Peyer's patch (tissue), 4 donors: ENCODE results near the gene MAP3K7. TPM values are rescaled to one million over a fixed set of nuclear protein-coding genes. Genes with fewer than 3 reads are reported as not detected.

Experiments used
- DNase-seq, 3 donors: peaks; one replicate each; pipeline ENCODE4 v3.0.0-alpha.2; 2017 to 2019
- H3K27ac ChIP-seq, 4 donors: fragments of 200-600 bp; sonication (generic); one replicate each; pipeline ENCODE4 v1.5.1; 2016 to 2019
- H3K27me3 ChIP-seq, 2 donors: fragments of 200-600 bp; sonication (generic); one replicate each; pipeline ENCODE4 v1.5.1; 2019
- H3K36me3 ChIP-seq, 3 donors: fragments of 200-600 bp; sonication (generic); one replicate each; pipeline ENCODE4 v1.5.1; 2016 to 2019
- H3K4me1 ChIP-seq, 4 donors: fragments of 200-600 bp; sonication (generic); one replicate each; pipeline ENCODE4 v1.5.1; 2016 to 2019
- H3K4me3 ChIP-seq, 4 donors: fragments of 200-600 bp; sonication (generic); 1 replicate in 3 of 4; 2 replicates in 1 of 4; pipeline ENCODE4 v1.5.1; 2016 to 2019; ENCODE audit warnings: mild to moderate bottlenecking in 1 of 4
- H3K9me3 ChIP-seq, 4 donors: fragments of 200-600 bp; sonication (generic); one replicate each; pipeline ENCODE4 v1.5.1; 2016 to 2019; ENCODE audit warnings: mild to moderate bottlenecking in 1 of 4
- POLR2A ChIP-seq, 2 donors: fragments of 450-650 bp; IDR thresholded peaks; one replicate each; pipeline ENCODE4 v1.5.1; 2017; ENCODE audit warnings: antibody characterized with exemption in 2 of 2, mild to moderate bottlenecking in 2 of 2, moderate library complexity in 2 of 2
- total RNA-seq, 4 donors: library from RNA; depleted of rRNA; stranded (reverse); fragments of >200 nt; gene quantifications; one replicate each; pipeline ENCODE4 v1.1.0, GENCODE V29; 2016
- TF ChIP-seq, protein P1 (sequence below), 6 experiments: fragments of 450-650 bp in 4 of 6; fragments of 200-600 bp in 2 of 6; sonication (generic) in 1 of 6; IDR thresholded peaks; one replicate each; pipeline ENCODE4 v1.5.1; 2017 to 2019; ENCODE audit warnings: antibody characterized with exemption in 6 of 6, mild to moderate bottlenecking in 3 of 6, moderate library complexity in 1 of 6

Gene MAP3K7
- total RNA-seq, 4 donors from 2014 or later = 20.8 to 30.5 (median 25.1) TPM

DNA sequence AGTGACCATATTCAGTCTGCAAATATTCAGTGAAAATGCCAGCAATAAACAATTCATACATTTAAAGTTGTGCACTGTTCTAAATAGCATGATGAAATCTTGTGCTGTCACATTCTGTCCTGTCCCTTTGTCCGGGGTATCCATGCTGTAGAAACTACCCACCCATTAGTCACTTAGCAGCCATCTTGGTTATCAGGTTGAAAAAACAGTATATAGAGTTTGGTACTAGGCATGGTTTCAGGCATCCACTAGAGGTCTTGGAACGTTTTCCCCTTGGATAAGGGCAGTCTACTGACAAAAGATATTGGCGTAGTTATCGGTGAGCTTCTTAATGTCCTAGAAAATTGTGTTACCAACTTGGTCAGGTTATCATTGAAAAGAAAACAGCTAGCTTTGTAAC, 12.3 kb upstream of the MAP3K7 start:
- H3K4me1 ChIP-seq = no peaks in the 10 kb centered on the region
- no peak overlapping the region for H3K27ac ChIP-seq
- H3K9me3 ChIP-seq = no peaks in the 10 kb centered on the region
- H3K36me3 ChIP-seq = no peaks in the 10 kb centered on the region
- no peak overlapping the region for H3K4me3 ChIP-seq
- DNase-seq = no peak
- no peaks in the 10 kb centered on the region for H3K27me3 ChIP-seq
- TF ChIP-seq, protein P1, sequence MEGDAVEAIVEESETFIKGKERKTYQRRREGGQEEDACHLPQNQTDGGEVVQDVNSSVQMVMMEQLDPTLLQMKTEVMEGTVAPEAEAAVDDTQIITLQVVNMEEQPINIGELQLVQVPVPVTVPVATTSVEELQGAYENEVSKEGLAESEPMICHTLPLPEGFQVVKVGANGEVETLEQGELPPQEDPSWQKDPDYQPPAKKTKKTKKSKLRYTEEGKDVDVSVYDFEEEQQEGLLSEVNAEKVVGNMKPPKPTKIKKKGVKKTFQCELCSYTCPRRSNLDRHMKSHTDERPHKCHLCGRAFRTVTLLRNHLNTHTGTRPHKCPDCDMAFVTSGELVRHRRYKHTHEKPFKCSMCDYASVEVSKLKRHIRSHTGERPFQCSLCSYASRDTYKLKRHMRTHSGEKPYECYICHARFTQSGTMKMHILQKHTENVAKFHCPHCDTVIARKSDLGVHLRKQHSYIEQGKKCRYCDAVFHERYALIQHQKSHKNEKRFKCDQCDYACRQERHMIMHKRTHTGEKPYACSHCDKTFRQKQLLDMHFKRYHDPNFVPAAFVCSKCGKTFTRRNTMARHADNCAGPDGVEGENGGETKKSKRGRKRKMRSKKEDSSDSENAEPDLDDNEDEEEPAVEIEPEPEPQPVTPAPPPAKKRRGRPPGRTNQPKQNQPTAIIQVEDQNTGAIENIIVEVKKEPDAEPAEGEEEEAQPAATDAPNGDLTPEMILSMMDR (IDR thresholded peaks at IDR 0.05) = no peak
- no peak for TF ChIP-seq POLR2A (IDR thresholded peaks at IDR 0.05)

- no peaks in the 10 kb centered on the region for H3K4me1 ChIP-seq
- DNase-seq = no peak
- TF ChIP-seq, protein P1 (IDR thresholded peaks at IDR 0.05) = no peak
- no peak for TF ChIP-seq POLR2A (IDR thresholded peaks at IDR 0.05)
- H3K36me3 ChIP-seq = no peaks in the 10 kb centered on the region
- H3K9me3 ChIP-seq = no peaks in the 10 kb centered on the region
- no peak overlapping the region for H3K4me3 ChIP-seq
- no peaks in the 10 kb centered on the region for H3K27me3 ChIP-seq
- H3K27ac ChIP-seq = no peak overlapping the region
These were observed 11.5 kb upstream of the MAP3K7 start for GRCh38 chr6:90598192-90598951.

GRCh38 chr6:90596967-90597539, 10.2 kb upstream of the MAP3K7 start:
- no peaks in the 10 kb centered on the region for H3K36me3 ChIP-seq
- no peaks in the 10 kb centered on the region for H3K4me1 ChIP-seq
- DNase-seq = no peak
- H3K4me3 ChIP-seq = no peak overlapping the region
- no peaks in the 10 kb centered on the region for H3K9me3 ChIP-seq
- H3K27me3 ChIP-seq = no peaks in the 10 kb centered on the region
- TF ChIP-seq, protein P1 (IDR thresholded peaks at IDR 0.05) = no peak
- no peak for TF ChIP-seq POLR2A (IDR thresholded peaks at IDR 0.05)
- H3K27ac ChIP-seq = no peak overlapping the region

- Histone ChIP-seq H3K9me3 (no peaks in the 10 kb centered on the region), H3K4me1 (no peaks in the 10 kb centered on the region), H3K27ac (no peak overlapping the region), H3K4me3 (no peak overlapping the region), H3K27me3 (no peaks in the 10 kb centered on the region), H3K36me3 (no peaks in the 10 kb centered on the region)
- no peak for DNase-seq
- TF ChIP-seq, protein P1 (IDR thresholded peaks at IDR 0.05) = no peak
- no peak for TF ChIP-seq POLR2A (IDR thresholded peaks at IDR 0.05)
These were observed 9.0 kb upstream of the MAP3K7 start for GRCh38 chr6:90595854-90596253.

GRCh38 chr6:90586546-90586835, 381 bp downstream of the MAP3K7 start:
- H3K27me3 ChIP-seq = no peaks in the 10 kb centered on the region
- H3K4me1 ChIP-seq = peaks cover 0 to 21% (median 6%) of the 10 kb centered on the region in 4 donors
- no peak for DNase-seq
- H3K4me3 ChIP-seq = peak overlapping the region; percentile 83 to 98 (median 90)
- TF ChIP-seq, protein P1 (IDR thresholded peaks at IDR 0.05) = no peak
- TF ChIP-seq POLR2A (IDR thresholded peaks at IDR 0.05) = no peak
- peak overlapping the region; percentile 86 to 93 (median 90) for H3K27ac ChIP-seq
- H3K9me3 ChIP-seq = no peaks in the 10 kb centered on the region
- H3K36me3 ChIP-seq = no peaks in the 10 kb centered on the region
